Uterus (tissue), 2 donors: Measurements from ENCODE around the gene CHAD.

Experiments
- POLR2A ChIP-seq, 2 donors: fragments of 450-650 bp; IDR thresholded peaks; one replicate each; pipeline ENCODE4 v1.6.1; 2016; ENCODE audit warnings: antibody characterized with exemption in 2 of 2, mild to moderate bottlenecking in 1 of 2, moderate library complexity in 1 of 2
- TF ChIP-seq, protein P1 (sequence below), 4 experiments: fragments of 200-600 bp in 2 of 4; fragments of 450-650 bp in 2 of 4; sonication (generic) in 2 of 4; IDR thresholded peaks; one replicate each; pipeline ENCODE4 v1.5.1; 2016 to 2019; ENCODE audit warnings: antibody characterized with exemption in 4 of 4, mild to moderate bottlenecking in 2 of 4, moderate library complexity in 1 of 4

DNA sequence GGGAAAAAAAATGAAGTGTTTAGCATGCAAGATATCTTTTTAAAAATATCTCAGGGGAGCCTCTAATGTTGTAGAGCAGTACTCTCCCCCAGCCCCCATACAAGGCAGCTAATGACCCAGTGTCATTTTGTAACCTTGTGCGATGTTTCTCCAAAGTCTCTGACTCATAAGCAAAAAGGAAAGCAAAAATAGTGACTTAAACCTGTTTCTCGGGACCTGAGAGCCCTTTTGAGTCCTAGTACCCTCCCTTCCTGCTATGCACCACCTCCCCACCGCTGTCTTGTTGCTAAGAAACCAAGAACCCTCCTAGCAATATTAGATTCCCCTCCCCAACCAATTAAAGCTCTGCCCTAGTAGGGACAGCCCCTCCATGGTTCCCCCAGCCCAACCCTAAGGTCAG is 42.4 kb upstream of the CHAD start:
- TF ChIP-seq, protein P1, sequence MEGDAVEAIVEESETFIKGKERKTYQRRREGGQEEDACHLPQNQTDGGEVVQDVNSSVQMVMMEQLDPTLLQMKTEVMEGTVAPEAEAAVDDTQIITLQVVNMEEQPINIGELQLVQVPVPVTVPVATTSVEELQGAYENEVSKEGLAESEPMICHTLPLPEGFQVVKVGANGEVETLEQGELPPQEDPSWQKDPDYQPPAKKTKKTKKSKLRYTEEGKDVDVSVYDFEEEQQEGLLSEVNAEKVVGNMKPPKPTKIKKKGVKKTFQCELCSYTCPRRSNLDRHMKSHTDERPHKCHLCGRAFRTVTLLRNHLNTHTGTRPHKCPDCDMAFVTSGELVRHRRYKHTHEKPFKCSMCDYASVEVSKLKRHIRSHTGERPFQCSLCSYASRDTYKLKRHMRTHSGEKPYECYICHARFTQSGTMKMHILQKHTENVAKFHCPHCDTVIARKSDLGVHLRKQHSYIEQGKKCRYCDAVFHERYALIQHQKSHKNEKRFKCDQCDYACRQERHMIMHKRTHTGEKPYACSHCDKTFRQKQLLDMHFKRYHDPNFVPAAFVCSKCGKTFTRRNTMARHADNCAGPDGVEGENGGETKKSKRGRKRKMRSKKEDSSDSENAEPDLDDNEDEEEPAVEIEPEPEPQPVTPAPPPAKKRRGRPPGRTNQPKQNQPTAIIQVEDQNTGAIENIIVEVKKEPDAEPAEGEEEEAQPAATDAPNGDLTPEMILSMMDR (IDR thresholded peaks at IDR 0.05) = no peak
- TF ChIP-seq POLR2A (IDR thresholded peaks at IDR 0.05) = no peak
